OCI-LY3 (cell line): ENCODE measurements around the gene EDAR.

Experiments used
- H2AFZ ChIP-seq: fragments of 200-600, 300-600 bp; shearing (Covaris generic); 2 replicates; pipeline ENCODE4 v1.6.0; 2014; ENCODE audit warnings: antibody characterized with exemption, low read depth, low read length
- H3K27ac ChIP-seq: fragments of 200-600, 300-600 bp; sonication (generic); 2 replicates; pipeline ENCODE4 v1.5.1; 2014; ENCODE audit warnings: mild to moderate bottlenecking, low read length, moderate library complexity, mixed read lengths
- H3K27me3 ChIP-seq: fragments of 200-600, 300-600 bp; sonication (generic); 2 replicates; pipeline ENCODE4 v1.6.1; 2014; ENCODE audit warnings: low read depth, low read length, mixed read lengths
- H3K36me3 ChIP-seq: fragments of 200-600, 300-600 bp; sonication (generic); replicated peaks from 2 replicates; pipeline ENCODE3; 2014; ENCODE audit warnings: low read depth, low read length, mixed read lengths
- H3K4me1 ChIP-seq: fragments of 300-600, 200-600 bp; sonication (generic); 2 replicates; pipeline ENCODE4 v1.6.1; 2014; ENCODE audit warnings: low read length, mixed read lengths
- H3K4me2 ChIP-seq: fragments of 200-600, 300-600 bp; sonication (generic); 2 replicates; pipeline ENCODE4 v1.6.1; 2014; ENCODE audit warnings: low read length, mixed read lengths
- H3K4me3 ChIP-seq: fragments of 300-600, 200-600 bp; sonication (generic); 2 replicates; pipeline ENCODE4 v1.5.1; 2014; ENCODE audit warnings: antibody characterized with exemption, mild to moderate bottlenecking, low read length, moderate library complexity
- H3K79me2 ChIP-seq: fragments of 300-600, 200-600 bp; shearing (Covaris generic); 2 replicates; pipeline ENCODE4 v1.6.1; 2014; ENCODE audit warnings: mild to moderate bottlenecking, low read length, mixed read lengths
- H3K9ac ChIP-seq: fragments of 300-600, 200-600 bp; shearing (Covaris generic); 2 replicates; pipeline ENCODE4 v1.6.0; 2014; ENCODE audit warnings: mild to moderate bottlenecking, low read length, moderate library complexity
- H3K9me3 ChIP-seq: fragments of 200-600, 300-600 bp; shearing (Covaris generic); 2 replicates; pipeline ENCODE4 v1.6.1; 2014; ENCODE audit warnings: low read length, mixed read lengths; ENCODE audit not compliant: insufficient read depth
- H4K20me1 ChIP-seq: fragments of 200-600, 300-600 bp; sonication (generic); 2 replicates; pipeline ENCODE4 v1.6.1; 2016; ENCODE audit warnings: low read length, mixed read lengths; ENCODE audit not compliant: insufficient read depth
- EZH2phosphoT487 ChIP-seq: fragments of 200-600 bp; shearing (Covaris generic); IDR thresholded peaks from 2 replicates; pipeline ENCODE4 v1.6.1; 2018; ENCODE audit warnings: antibody characterized with exemption, mixed run types, low read depth
- TF ChIP-seq, protein P1 (sequence below): fragments of 200-600, 300-600 bp; sonication (generic); IDR thresholded peaks from 2 replicates; pipeline ENCODE4 v1.5.1; 2014; ENCODE audit warnings: antibody characterized with exemption, low read length, low read depth

The EDAR gene

DNA sequence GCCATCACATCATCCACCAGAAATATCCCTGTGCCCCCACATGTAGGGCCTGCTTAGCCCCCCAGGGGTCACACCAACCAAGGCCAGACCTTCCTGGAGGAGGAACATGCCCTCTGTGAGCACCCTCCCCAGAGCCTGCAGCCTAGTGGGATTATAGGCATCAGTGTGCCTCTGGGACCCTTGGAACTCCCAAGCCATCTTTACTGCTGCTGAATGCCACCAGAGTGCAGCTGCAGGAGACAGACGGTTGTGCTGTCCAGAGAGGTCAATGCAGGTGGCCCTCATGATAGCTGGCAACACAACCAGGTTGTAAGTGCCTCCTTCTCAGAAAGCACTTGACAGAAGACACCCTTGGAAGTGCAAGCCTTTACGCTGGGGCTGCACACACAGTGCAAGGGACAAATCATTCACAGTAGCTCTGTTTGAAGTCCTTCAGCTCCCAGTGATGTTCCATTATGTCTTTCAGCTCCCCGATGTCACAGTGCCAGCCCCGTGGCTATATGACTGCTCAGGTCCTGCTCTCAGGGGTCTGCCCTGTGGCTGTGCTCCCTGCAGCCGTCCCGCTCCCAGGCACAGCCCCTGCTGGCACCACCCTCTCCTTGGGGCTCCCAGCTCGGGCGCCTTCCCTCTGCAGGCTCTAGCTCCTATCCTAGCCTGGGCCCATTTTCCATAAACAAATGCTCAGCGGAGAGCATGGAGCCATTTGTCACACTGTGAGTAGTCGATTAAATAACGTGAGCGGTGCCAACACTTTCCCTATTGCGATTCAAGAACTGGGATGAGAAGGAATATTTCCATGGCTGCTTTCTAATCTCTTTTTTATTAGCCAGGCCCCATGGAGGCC lies 65.1 kb downstream of the EDAR start:
- H3K4me1 ChIP-seq: no peaks in the 10 kb centered on the region
- no peaks in the 10 kb centered on the region for H4K20me1 ChIP-seq
- no peaks in the 10 kb centered on the region for H3K27me3 ChIP-seq
- no peaks in the 10 kb centered on the region for H3K79me2 ChIP-seq
- no peaks in the 10 kb centered on the region for H3K36me3 ChIP-seq
- no peak overlapping the region for H3K27ac ChIP-seq
- TF ChIP-seq, protein P1, sequence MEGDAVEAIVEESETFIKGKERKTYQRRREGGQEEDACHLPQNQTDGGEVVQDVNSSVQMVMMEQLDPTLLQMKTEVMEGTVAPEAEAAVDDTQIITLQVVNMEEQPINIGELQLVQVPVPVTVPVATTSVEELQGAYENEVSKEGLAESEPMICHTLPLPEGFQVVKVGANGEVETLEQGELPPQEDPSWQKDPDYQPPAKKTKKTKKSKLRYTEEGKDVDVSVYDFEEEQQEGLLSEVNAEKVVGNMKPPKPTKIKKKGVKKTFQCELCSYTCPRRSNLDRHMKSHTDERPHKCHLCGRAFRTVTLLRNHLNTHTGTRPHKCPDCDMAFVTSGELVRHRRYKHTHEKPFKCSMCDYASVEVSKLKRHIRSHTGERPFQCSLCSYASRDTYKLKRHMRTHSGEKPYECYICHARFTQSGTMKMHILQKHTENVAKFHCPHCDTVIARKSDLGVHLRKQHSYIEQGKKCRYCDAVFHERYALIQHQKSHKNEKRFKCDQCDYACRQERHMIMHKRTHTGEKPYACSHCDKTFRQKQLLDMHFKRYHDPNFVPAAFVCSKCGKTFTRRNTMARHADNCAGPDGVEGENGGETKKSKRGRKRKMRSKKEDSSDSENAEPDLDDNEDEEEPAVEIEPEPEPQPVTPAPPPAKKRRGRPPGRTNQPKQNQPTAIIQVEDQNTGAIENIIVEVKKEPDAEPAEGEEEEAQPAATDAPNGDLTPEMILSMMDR: no peak
- TF ChIP-seq EZH2phosphoT487: no peak
- no peak overlapping the region for H3K4me2 ChIP-seq
- H3K9ac ChIP-seq: no peak overlapping the region
- H3K4me3 ChIP-seq: no peak overlapping the region
- H2AFZ ChIP-seq: no peak overlapping the region
- H3K9me3 ChIP-seq: no peaks in the 10 kb centered on the region

GRCh38 chr2:108923019-108923700 lies 65.9 kb downstream of the EDAR start:
- no peaks in the 10 kb centered on the region for H3K9me3 ChIP-seq
- H3K79me2 ChIP-seq: no peaks in the 10 kb centered on the region
- H4K20me1 ChIP-seq: no peaks in the 10 kb centered on the region
- no peak overlapping the region for H2AFZ ChIP-seq
- H3K9ac ChIP-seq: no peak overlapping the region
- H3K27me3 ChIP-seq: no peaks in the 10 kb centered on the region
- no peak overlapping the region for H3K4me2 ChIP-seq
- no peaks in the 10 kb centered on the region for H3K36me3 ChIP-seq
- no peak for TF ChIP-seq EZH2phosphoT487
- TF ChIP-seq, protein P1: no peak
- H3K27ac ChIP-seq: no peak overlapping the region
- no peaks in the 10 kb centered on the region for H3K4me1 ChIP-seq
- H3K4me3 ChIP-seq: no peak overlapping the region

- H3K4me2 ChIP-seq: no peak overlapping the region
- TF ChIP-seq, protein P1: no peak
- TF ChIP-seq EZH2phosphoT487: no peak
- no peaks in the 10 kb centered on the region for H3K79me2 ChIP-seq
- H3K36me3 ChIP-seq: no peaks in the 10 kb centered on the region
- H3K4me1 ChIP-seq: no peaks in the 10 kb centered on the region
- no peaks in the 10 kb centered on the region for H3K27me3 ChIP-seq
- no peak overlapping the region for H2AFZ ChIP-seq
- no peak overlapping the region for H3K27ac ChIP-seq
- H3K9me3 ChIP-seq: no peaks in the 10 kb centered on the region
- no peak overlapping the region for H3K4me3 ChIP-seq
- H4K20me1 ChIP-seq: no peaks in the 10 kb centered on the region
- H3K9ac ChIP-seq: no peak overlapping the region
Measured at GRCh38 chr2:108922141-108922915, 66.7 kb downstream of the EDAR start.
